Medulla oblongata (tissue), 1 donor: ENCODE measurements around the gene ROR2.
"Not testable (repeated sequence)": the region's sequence is repeated elsewhere in the genome, so short reads cannot be mapped to it uniquely, and the experiment has no call there.

Experiments
- DNase-seq: peaks from one replicate; pipeline ENCODE4 v3.0.0-alpha.2; 2015; ENCODE audit errors: extremely low spot score

ROR2 gene

DNA sequence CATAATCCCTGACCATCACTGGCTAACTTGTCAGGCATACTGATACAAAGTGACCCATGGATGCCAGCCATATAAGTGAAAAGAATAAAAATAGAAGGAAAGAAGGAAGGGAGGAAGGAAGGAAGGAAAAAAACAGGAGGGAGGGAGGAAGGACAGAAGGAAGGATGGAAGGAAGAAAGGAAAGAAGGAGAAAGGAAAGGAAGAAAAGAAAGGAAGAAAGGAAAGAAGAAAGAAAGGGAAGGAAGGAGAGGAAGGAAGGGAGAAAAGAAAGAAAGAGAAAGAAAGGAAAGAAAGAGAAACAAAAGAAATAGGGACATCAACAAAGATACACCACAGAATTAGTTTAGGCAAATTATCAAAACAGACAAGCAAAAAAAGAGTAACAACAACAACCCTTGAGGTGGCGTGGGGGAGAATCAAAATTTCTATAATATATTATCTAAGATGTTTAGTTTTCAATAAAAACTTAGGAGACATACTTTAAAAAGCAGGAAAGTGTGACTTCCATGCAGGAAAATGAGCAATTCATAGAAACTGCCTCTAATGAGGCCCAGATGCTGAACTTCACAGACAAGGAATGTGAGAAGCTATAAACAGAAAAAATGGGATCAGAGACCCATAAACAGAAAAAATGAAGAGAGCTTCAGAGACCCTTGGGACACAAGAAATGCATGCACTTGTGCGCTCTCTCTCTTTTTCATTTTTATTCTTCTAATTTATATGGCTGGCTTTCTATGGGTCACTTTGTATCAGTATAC lies 430.3 kb downstream of the ROR2 start:
- DNase-seq, result no peak

DNA sequence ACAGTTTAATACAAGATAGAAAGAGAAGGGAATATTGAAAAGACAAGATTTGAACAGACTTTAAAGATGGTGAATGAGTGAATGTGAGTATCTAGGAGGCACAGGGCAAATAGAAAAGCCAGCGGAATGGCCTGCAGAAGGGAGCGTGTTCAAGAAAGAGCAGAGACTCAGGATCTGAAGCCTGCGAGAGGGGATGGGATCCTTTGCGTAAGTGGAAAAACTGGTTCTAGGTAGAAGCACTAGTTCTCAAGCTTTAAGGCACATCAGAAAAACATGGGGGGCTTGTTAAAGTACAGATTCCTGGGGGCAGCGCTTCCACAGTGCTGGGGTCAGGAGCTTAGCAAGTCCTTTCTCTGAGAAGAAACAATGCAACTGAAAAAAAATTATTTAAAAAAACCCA lies 431.6 kb downstream of the ROR2 start:
- no peak for DNase-seq

DNA sequence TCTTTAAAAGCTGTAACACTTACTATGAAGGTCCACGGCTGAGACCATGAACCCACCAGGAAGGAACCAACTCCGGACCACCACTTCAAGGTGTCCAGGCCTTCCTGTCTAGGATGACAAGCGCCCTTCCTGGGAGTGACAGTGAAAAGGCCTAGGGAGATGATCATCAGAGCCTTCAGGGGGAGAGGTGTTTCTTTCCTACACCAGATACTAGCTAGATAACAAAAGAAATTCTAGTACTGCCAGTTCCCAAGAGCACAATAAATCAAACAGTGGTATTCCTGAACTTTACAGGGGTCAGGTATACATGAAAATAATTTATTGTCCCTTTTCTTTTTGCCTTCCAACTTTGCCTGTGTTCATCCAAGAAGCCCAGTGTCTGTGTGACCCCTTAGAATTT lies 432.2 kb downstream of the ROR2 start:
- no peak for DNase-seq

DNA sequence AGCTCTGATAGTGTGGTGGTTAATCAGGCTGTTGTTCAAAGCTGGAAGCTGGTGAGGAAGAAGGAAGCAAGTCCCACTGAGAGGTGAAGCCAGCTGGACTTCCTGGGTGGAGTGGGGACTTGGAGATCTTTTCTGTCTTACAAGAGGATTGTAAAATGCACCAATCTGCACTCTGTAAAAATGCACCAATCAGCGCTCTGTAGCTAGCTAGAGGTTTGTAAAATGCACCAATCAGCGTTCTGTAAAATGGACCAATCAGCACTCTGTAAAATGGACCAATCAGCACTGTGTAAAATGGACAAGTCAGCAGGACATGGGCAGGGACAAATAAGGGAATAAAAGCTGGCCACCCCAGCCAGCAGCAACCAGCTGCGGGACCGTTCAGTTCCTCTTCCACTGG lies 432.7 kb downstream of the ROR2 start:
- DNase-seq, result not testable (repeated sequence)

DNA sequence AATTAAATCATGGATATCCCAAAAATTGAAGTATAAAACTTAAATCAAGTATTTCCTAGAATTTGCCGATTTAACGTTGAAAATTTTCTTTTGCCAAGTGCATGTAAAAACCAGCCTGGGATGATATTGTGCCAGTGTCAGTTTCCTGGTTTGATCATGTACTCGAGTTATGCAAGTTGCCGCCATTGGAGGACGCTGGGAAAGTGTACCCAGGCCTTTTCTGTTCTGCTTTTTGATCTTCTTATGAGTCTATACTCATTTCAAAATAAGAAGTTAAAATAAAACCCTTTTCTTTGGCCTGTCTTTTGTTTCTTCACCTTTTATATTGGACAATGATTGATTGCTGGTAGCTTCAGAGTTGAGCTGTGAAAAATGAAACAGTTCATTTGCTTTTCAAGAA lies 433.3 kb downstream of the ROR2 start:
- DNase-seq, result peak; percentile 31

DNA sequence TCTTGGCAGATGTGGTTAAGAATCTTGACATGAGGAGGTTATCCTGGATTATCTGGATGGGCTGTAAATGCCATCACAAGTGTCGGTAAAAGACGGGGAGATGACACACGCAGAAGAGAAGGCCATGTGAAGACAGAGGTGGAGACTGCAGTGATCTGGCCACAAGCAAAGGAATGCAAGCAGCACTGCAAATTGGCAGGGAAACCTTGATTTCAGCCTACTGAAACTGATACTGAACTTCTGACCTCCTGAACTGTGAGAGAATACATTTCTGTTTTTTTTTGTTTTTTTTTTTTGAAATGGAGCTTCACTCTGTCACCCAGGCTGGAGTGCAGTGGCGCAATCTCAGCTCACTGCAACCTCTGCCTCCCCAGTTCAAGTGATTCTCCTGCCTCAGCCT lies 433.9 kb downstream of the ROR2 start:
- DNase-seq, result no peak

DNA sequence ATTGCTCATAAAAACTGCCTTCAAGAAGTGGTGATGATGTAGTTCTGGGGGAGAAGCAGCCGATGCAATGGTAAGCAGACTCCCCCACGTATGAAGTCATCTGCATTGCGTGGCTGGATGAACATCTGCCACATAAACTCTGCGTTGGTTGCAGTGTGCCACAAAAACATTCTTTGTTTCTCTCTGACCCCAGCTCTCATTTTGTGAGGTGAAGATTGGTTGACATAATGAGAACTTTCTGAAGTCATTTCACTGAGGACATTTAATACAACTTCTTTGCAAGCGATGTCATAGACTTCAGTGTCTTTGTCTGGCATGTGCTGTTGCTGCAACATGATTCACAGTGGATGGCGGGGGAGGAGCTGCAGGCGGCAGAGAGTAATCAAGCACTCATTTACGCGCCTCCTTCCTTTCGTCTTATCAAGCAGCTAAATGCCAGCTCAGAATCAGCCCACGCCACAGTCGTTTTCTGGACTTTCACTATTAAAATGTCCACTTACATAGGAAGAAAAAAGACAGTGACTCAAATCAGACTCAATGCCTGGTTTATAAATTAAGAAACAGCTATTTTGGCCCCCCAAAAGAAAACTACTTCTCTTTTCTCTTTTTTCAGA lies 434.8 kb downstream of the ROR2 start:
- DNase-seq, result no peak
